H1 (cell line): ENCODE measurements around the gene CHRNA4. TPM values are rescaled to one million over a fixed set of nuclear protein-coding genes. Genes with fewer than 3 reads are reported as not detected.
A peak's percentile ranks its signal among the peaks of the same experiment; 100 is the strongest.

Experiments used
- CTCF ChIA-PET: fragments of 300-600 bp; sonication (Branson Sonifier 250); formaldehyde crosslinking; loops from one replicate; lab custom pipeline; 2021; ENCODE audit not compliant: partially characterized antibody; lab: Charles Lee
- POLR2A ChIA-PET: fragments of 300-600 bp; sonication (Branson Sonifier 250); formaldehyde crosslinking; loops from one replicate; lab custom pipeline; 2021; ENCODE audit warnings: inconsistent platforms; ENCODE audit not compliant: partially characterized antibody; lab: Charles Lee
- DNase-seq, 2 experiments: peaks; one replicate each; pipeline versions ENCODE4 v3.0.0 to v3.0.0-alpha.2; 2010 to 2022; ENCODE audit warnings: low spot score in 2 of 2, low read depth in 1 of 2, mixed read lengths in 1 of 2
- FAIRE-seq: peaks from 2 replicates; lab custom pipeline; 2011; peaks lifted over from hg19 to GRCh38; lab: Jason Lieb, UNC
- H2AFZ ChIP-seq: 2 replicates; pipeline ENCODE4 v1.8.1; 2012; ENCODE audit warnings: low read length, inconsistent platforms
- H2AK5ac ChIP-seq: 2 replicates; pipeline ENCODE4 v1.6.1; 2013; ENCODE audit warnings: low read depth, low read length
- H2BK120ac ChIP-seq: replicated peaks from 2 replicates; pipeline ENCODE3; 2013; ENCODE audit warnings: low read depth, low read length, inconsistent platforms
- H2BK12ac ChIP-seq: 2 replicates; pipeline ENCODE4 v1.6.1; 2013; ENCODE audit warnings: low read depth, low read length
- H2BK15ac ChIP-seq: 2 replicates; pipeline ENCODE4 v1.6.1; 2013; ENCODE audit warnings: low read length
- H2BK20ac ChIP-seq: 2 replicates; pipeline ENCODE4 v1.6.1; 2013; ENCODE audit warnings: low read length
- H2BK5ac ChIP-seq: 2 replicates; pipeline ENCODE4 v1.6.1; 2013; ENCODE audit warnings: low read depth, low read length
- H3K14ac ChIP-seq: 2 replicates; pipeline ENCODE4 v1.6.1; 2013; ENCODE audit warnings: inconsistent platforms; ENCODE audit not compliant: insufficient read length
- H3K18ac ChIP-seq: 2 replicates; pipeline ENCODE4 v1.6.1; 2013; ENCODE audit warnings: low read length; ENCODE audit errors: extremely low read depth
- H3K23ac ChIP-seq: 2 replicates; pipeline ENCODE4 v1.6.1; 2013; ENCODE audit warnings: inconsistent platforms; ENCODE audit not compliant: insufficient read length
- H3K23me2 ChIP-seq: 2 replicates; pipeline ENCODE4 v1.6.1; 2013; ENCODE audit warnings: low read depth, low read length
- H3K27ac ChIP-seq: 2 replicates; pipeline ENCODE4 v1.6.1; 2011; ENCODE audit warnings: low read depth, low read length, inconsistent platforms
- H3K27me3 ChIP-seq, 4 experiments: replicated peaks in 1 of 4; 1 replicate in 1 of 4; 2 replicates in 3 of 4; pipeline versions ENCODE4 v1.6.1 to v1.8.1; 2011 to 2013; ENCODE audit warnings: low read length in 3 of 4, mild to moderate bottlenecking in 3 of 4, inconsistent platforms in 2 of 4, mixed read lengths in 2 of 4, moderate library complexity in 1 of 4; ENCODE audit not compliant: control insufficient read depth in 3 of 4, insufficient read depth in 3 of 4; ENCODE audit errors: extremely low read depth in 1 of 4
- H3K36me3 ChIP-seq, 4 experiments: 2 replicates each; pipeline versions ENCODE4 v1.6.1 to v1.8.1; 2011 to 2013; ENCODE audit warnings: mild to moderate bottlenecking in 4 of 4, low read length in 3 of 4, moderate library complexity in 2 of 4, control low read depth in 1 of 4, inconsistent platforms in 1 of 4; ENCODE audit not compliant: insufficient read depth in 4 of 4, control insufficient read depth in 2 of 4
- H3K4ac ChIP-seq: replicated peaks from 2 replicates; pipeline ENCODE3; 2013; ENCODE audit warnings: low read length, low read depth, mixed read lengths, inconsistent platforms; ENCODE audit not compliant: insufficient read length
- H3K4me1 ChIP-seq, 4 experiments: replicated peaks in 1 of 4; 1 replicate in 1 of 4; 2 replicates in 3 of 4; pipeline versions ENCODE4 v1.6.1 to v1.8.1; 2011 to 2013; ENCODE audit warnings: low read length in 3 of 4, inconsistent platforms in 2 of 4, mixed read lengths in 1 of 4; ENCODE audit not compliant: insufficient read depth in 4 of 4, control insufficient read depth in 3 of 4
- H3K4me2 ChIP-seq, 2 experiments: 2 replicates each; pipeline versions ENCODE4 v1.6.1 to v1.8.1; 2011 to 2013; ENCODE audit warnings: low read depth in 2 of 2, low read length in 2 of 2, control low read depth in 1 of 2, inconsistent platforms in 1 of 2, mild to moderate bottlenecking in 1 of 2; ENCODE audit not compliant: insufficient read depth in 1 of 2
- H3K4me3 ChIP-seq, 4 experiments: fragments of 200-600, 300-600 bp in 1 of 4; sonication (generic), shearing (Covaris generic), sonication (Bioruptor Twin) in 1 of 4; 2 replicates each; pipeline versions ENCODE4 v1.5.1 to v1.8.1; 2011 to 2016; ENCODE audit warnings: low read length in 4 of 4, low read depth in 3 of 4, control low read depth in 2 of 4, inconsistent platforms in 2 of 4, mild to moderate bottlenecking in 2 of 4, mixed read lengths in 1 of 4, moderate library complexity in 1 of 4; ENCODE audit not compliant: insufficient read depth in 2 of 4; ENCODE audit errors: extremely low read depth in 1 of 4
- H3K56ac ChIP-seq: replicated peaks from 2 replicates; pipeline ENCODE3; 2013; ENCODE audit warnings: low read depth, mild to moderate bottlenecking, mixed read lengths, low read length, inconsistent platforms; ENCODE audit not compliant: insufficient read length
- H3K79me1 ChIP-seq: 2 replicates; pipeline ENCODE4 v1.6.1; 2013; ENCODE audit warnings: low read depth, low read length, control low read depth
- H3K79me2 ChIP-seq, 2 experiments: 2 replicates each; pipeline versions ENCODE4 v1.6.1 to v1.8.1; 2012 to 2013; ENCODE audit warnings: low read length in 2 of 2, mild to moderate bottlenecking in 2 of 2, inconsistent platforms in 1 of 2; ENCODE audit not compliant: insufficient read depth in 2 of 2, control insufficient read depth in 1 of 2
- H3K9ac ChIP-seq, 4 experiments: replicated peaks in 1 of 4; 1 replicate in 1 of 4; 2 replicates in 3 of 4; pipeline versions ENCODE4 v1.6.1 to v1.8.1; 2011 to 2013; ENCODE audit warnings: low read depth in 3 of 4, low read length in 3 of 4, control low read depth in 2 of 4, mild to moderate bottlenecking in 2 of 4, moderate library complexity in 2 of 4, inconsistent platforms in 1 of 4; ENCODE audit errors: extremely low read depth in 1 of 4
- H3K9me3 ChIP-seq, 2 experiments: 2 replicates each; pipeline versions ENCODE4 v1.6.1 to v1.8.1; 2012 to 2013; ENCODE audit warnings: mild to moderate bottlenecking in 2 of 2, moderate library complexity in 2 of 2, control low read depth in 1 of 2, inconsistent platforms in 1 of 2, low read depth in 1 of 2, low read length in 1 of 2, mixed read lengths in 1 of 2; ENCODE audit not compliant: insufficient read depth in 2 of 2
- H4K20me1 ChIP-seq, 2 experiments: replicated peaks in 1 of 2; 2 replicates each; pipeline versions ENCODE3 to v1.8.1; 2011 to 2013; ENCODE audit warnings: inconsistent platforms in 2 of 2, low read length in 2 of 2, mild to moderate bottlenecking in 1 of 2; ENCODE audit not compliant: insufficient read depth in 2 of 2, control insufficient read depth in 1 of 2
- H4K5ac ChIP-seq: 2 replicates; pipeline ENCODE4 v1.6.1; 2013; ENCODE audit warnings: low read length, low read depth, mixed read lengths, inconsistent platforms; ENCODE audit not compliant: insufficient read length
- H4K8ac ChIP-seq: 2 replicates; pipeline ENCODE4 v1.8.0; 2013; ENCODE audit warnings: mild to moderate bottlenecking, moderate library complexity, low read length, inconsistent platforms; ENCODE audit not compliant: insufficient read depth; ENCODE audit errors: extremely low read depth
- H4K91ac ChIP-seq: replicated peaks from 2 replicates; pipeline ENCODE3; 2013; ENCODE audit warnings: low read length, mixed read lengths, inconsistent platforms; ENCODE audit not compliant: insufficient read length
- EGR1 ChIP-seq: IDR thresholded peaks from 2 replicates; pipeline ENCODE4 v1.6.1; 2011; ENCODE audit warnings: low read depth, low read length, borderline replicate concordance
- EZH2 ChIP-seq: fragments of 200-600 bp; sonication (generic); IDR thresholded peaks from 2 replicates; pipeline ENCODE4 v1.7.1; 2012; ENCODE audit warnings: low read depth, mild to moderate bottlenecking, moderate library complexity, low read length, inconsistent platforms; ENCODE audit not compliant: severe bottlenecking
- GTF2F1 ChIP-seq: IDR thresholded peaks from 2 replicates; pipeline ENCODE4 v1.6.1; 2012; ENCODE audit warnings: low read depth, low read length, improper control_type of control experiment, borderline replicate concordance
- KDM5A ChIP-seq: fragments of 200-600 bp; IDR thresholded peaks from 2 replicates; pipeline ENCODE4 v1.7.1; 2012; ENCODE audit warnings: mild to moderate bottlenecking, low read length, inconsistent platforms, mixed read lengths
- NRF1 ChIP-seq: IDR thresholded peaks from 2 replicates; pipeline ENCODE4 v1.6.1; 2011; ENCODE audit warnings: mild to moderate bottlenecking, low read depth, low read length, improper control_type of control experiment
- SIRT6 ChIP-seq: IDR thresholded peaks from one replicate; pipeline ENCODE4 v1.7.1; 2012; ENCODE audit warnings: low read length, inconsistent platforms
- WGBS, 2 experiments: shearing (Covaris generic) in 1 of 2; methylation state at CpG; one replicate each; pipeline versions ENCODE4 v1.1.6 to v1.1.7; 2013 to 2015; ENCODE audit warnings: low lambda C conversion rate in 2 of 2, mixed read lengths in 2 of 2, inconsistent platforms in 1 of 2, low coverage in 1 of 2, missing lambda C conversion rate in 1 of 2; ENCODE audit not compliant: insufficient replicate concordance in 2 of 2, insufficient coverage in 1 of 2, insufficient read length in 1 of 2; ENCODE audit errors: extremely low coverage in 1 of 2, missing lambda C conversion rate in 1 of 2; 5-methylcytosine and 5-hydroxymethylcytosine counted together
- polyA plus RNA-seq, 7 experiments: library from polyadenylated mRNA; depleted of rRNA in 3 of 7; stranded (reverse) in 5 of 7; unstranded in 2 of 7; fragments of >200 nt in 5 of 7; fragments of 200-250 nt in 2 of 7; gene quantifications; 1 replicate in 5 of 7; 2 replicates in 1 of 7; 4 replicates in 1 of 7; pipeline versions ENCODE4 v1.2.1 to v1.2.3, GENCODE V29; 2011 to 2013; ENCODE audit warnings: missing spikeins in 2 of 7, mixed read lengths in 2 of 7
- total RNA-seq: library from RNA; stranded (reverse); fragmentation: NEBNext Ultra II Directional; extraction: Animal tissue kit (Norgen Biotek cat#: 25700); gene quantifications from 2 replicates; pipeline ENCODE4 v1.2.1, GENCODE V29; 2021
- TF ChIP-seq, protein P1 (sequence below), 3 experiments: IDR thresholded peaks; 1 replicate in 2 of 3; 2 replicates in 1 of 3; pipeline versions ENCODE4 v1.5.1 to v1.6.1; 2011; ENCODE audit warnings: low read length in 3 of 3, mild to moderate bottlenecking in 3 of 3, inconsistent platforms in 2 of 3, low read depth in 1 of 3, moderate library complexity in 1 of 3; ENCODE audit not compliant: insufficient read depth in 1 of 3; ENCODE audit errors: control extremely low read depth in 1 of 3

CHRNA4 gene
- total and polyA plus RNA-seq, 2 of the 8 experiments (the other 6 are each of a cell fraction or from before 2014, with no cell fraction given): 4.3 to 5.7 TPM

DNA sequence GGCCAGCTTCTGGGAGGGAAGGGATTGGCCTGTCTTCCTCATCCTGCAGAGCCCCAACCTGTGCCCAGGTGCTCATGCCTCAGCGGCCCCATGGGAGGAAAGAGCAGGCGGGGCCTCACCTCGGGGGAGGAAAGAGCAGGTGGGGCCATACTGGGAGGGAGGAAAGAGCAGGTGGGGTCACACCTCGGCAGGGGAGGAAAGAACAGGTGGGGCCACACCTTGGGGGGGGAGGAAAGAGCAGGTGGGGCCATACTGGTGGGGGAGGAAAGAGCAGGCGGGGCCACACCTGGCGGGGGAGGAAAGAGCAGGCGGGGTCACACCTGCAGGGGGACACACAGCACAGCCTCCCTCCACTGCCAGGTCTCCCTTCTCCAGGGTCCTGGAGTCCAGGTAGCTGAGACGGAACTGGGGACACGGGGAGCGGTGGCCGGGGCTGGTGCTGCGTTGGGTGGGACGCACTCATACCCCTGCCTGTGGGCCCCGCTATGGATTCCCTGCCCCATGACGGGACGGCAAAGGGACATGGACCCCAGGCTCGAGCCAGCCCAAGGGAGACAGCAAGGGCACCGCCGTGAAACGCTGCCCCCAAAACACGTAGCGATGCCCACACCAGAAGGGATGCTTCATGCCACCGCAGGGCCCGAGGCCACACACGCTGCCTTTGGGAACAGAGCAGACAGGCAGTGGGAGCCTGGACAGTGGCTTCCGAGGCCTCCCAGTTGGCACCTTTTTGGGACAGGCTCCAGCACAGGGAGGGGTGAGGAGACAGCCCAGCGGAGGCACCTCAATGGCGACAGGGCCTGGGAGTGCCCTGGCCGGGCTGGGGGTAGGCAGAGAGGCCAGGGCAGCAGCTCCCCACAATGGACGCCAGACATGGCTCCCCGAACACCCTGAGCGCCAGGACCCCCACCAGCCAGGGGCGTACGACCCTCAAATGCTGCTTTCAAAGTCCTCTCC, 43.3 kb upstream of the CHRNA4 start:
- peaks cover 2% of the 10 kb centered on the region; the same call in 1 of the 2 replicates for H3K23me2 ChIP-seq
- H3K4me2 ChIP-seq: 0 out of 4 replicates have a peak overlapping the region, but pooled peaks of 1 of the 2 experiments have one; percentile 21
- H3K27me3 ChIP-seq: no peaks in the 10 kb centered on the region
- H3K4me1 ChIP-seq: peaks cover 2 to 18% (median 11%) of the 10 kb centered on the region in 4 experiments; a peak in 4 of 7 replicates
- peak overlapping the region; percentile 91 for H4K8ac ChIP-seq
- H3K79me1 ChIP-seq: no peaks in the 10 kb centered on the region
- POLR2A ChIA-PET: interaction anchor here (0.6 kb wide), 1 partner anchor 111 kb away, joined by 3 read pairs; no protein-coding TSS in a partner anchor
- peak overlapping the region; percentile 40; the same call in 1 of the 2 replicates for H2BK5ac ChIP-seq
- no peak overlapping the region; the same call in 1 of the 2 replicates for H2AK5ac ChIP-seq
- peak overlapping the region; percentile 92 for H3K4ac ChIP-seq
- H4K20me1 ChIP-seq: peaks cover 0 to 4% of the 10 kb centered on the region in 2 experiments
- H3K4me3 ChIP-seq: no peak overlapping the region
- no peak overlapping the region for H2BK20ac ChIP-seq
- CTCF ChIA-PET: interaction anchor here (0.6 to 1.7 kb wide), 5 partner anchors 14 to 94 kb away, joined by 3 to 6 read pairs (median 3); no protein-coding TSS in a partner anchor
- H3K14ac ChIP-seq: no peak overlapping the region
- no peak overlapping the region for H2AFZ ChIP-seq
- 84% methylated on average over 30 of the region's 34 CpGs; no CpG with 5 or more reads in 1 of the 2 experiments for WGBS, 2 experiments
- H3K36me3 ChIP-seq: no peaks in the 10 kb centered on the region
- H3K9ac ChIP-seq: no peak overlapping the region
- H2BK12ac ChIP-seq: 0 out of 2 replicates have a peak overlapping the region, but pooled peaks have one; percentile 98
- no peaks in the 10 kb centered on the region for H3K79me2 ChIP-seq
- no peak overlapping the region for H3K18ac ChIP-seq
- H2BK120ac ChIP-seq: peak overlapping the region; percentile 80
- H3K56ac ChIP-seq: no peak overlapping the region
- no peak overlapping the region for H3K23ac ChIP-seq
- FAIRE-seq (no peak), DNase-seq (no peak)
- H3K27ac ChIP-seq: no peak overlapping the region
- peak overlapping the region; percentile 40 for H4K5ac ChIP-seq
- peak overlapping the region; percentile 84 for H4K91ac ChIP-seq
- no peak overlapping the region for H2BK15ac ChIP-seq
- no peaks in the 10 kb centered on the region for H3K9me3 ChIP-seq
- TF ChIP-seq SIRT6 (no peak), GTF2F1 (no peak), EGR1 (no peak), KDM5A (no peak), EZH2 (no peak), NRF1 (no peak)
- TF ChIP-seq, protein P1, sequence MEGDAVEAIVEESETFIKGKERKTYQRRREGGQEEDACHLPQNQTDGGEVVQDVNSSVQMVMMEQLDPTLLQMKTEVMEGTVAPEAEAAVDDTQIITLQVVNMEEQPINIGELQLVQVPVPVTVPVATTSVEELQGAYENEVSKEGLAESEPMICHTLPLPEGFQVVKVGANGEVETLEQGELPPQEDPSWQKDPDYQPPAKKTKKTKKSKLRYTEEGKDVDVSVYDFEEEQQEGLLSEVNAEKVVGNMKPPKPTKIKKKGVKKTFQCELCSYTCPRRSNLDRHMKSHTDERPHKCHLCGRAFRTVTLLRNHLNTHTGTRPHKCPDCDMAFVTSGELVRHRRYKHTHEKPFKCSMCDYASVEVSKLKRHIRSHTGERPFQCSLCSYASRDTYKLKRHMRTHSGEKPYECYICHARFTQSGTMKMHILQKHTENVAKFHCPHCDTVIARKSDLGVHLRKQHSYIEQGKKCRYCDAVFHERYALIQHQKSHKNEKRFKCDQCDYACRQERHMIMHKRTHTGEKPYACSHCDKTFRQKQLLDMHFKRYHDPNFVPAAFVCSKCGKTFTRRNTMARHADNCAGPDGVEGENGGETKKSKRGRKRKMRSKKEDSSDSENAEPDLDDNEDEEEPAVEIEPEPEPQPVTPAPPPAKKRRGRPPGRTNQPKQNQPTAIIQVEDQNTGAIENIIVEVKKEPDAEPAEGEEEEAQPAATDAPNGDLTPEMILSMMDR (IDR thresholded peaks at IDR 0.05; ENCODE audit: control extremely low read depth in 1 of 3, insufficient read depth in 1 of 3, low read depth in 1 of 3, low read length in 3 of 3): 0 out of 4 replicates have a peak, but pooled peaks of 1 of the 3 experiments have one; percentile 6
